Kidney epithelial cell (primary cell): ENCODE results near the gene CHRM2. TPM values are rescaled to one million over a fixed set of nuclear protein-coding genes. Genes with fewer than 3 reads are reported as not detected.
"Not testable (repeated sequence)": the region's sequence is repeated elsewhere in the genome, so short reads cannot be mapped to it uniquely, and the experiment has no call there.

Source experiments
- DNase-seq: peaks from one replicate; pipeline ENCODE4 v3.0.0-alpha.2; 2010; ENCODE audit warnings: low read depth
- H3K27me3 ChIP-seq: 2 replicates; pipeline ENCODE4 v1.6.0; 2011; ENCODE audit warnings: low read length; ENCODE audit not compliant: control insufficient read depth, insufficient read depth
- H3K36me3 ChIP-seq: 2 replicates; pipeline ENCODE4 v1.5.1; 2011; ENCODE audit warnings: low read length; ENCODE audit not compliant: control insufficient read depth, insufficient read depth
- H3K4me3 ChIP-seq: 2 replicates; pipeline ENCODE4 v1.5.1; 2011; ENCODE audit warnings: low read depth, mild to moderate bottlenecking, control low read depth, low read length
- total RNA-seq: library from RNA; depleted of rRNA; stranded (reverse); fragments of >200 nt; gene quantifications from 2 replicates; pipeline ENCODE4 v1.2.3, GENCODE V29; 2015
- TF ChIP-seq, protein P1 (sequence below): IDR thresholded peaks from 2 replicates; pipeline ENCODE4 v1.5.1; 2011; ENCODE audit warnings: mild to moderate bottlenecking, moderate library complexity, low read length, control low read depth, inconsistent platforms; ENCODE audit not compliant: insufficient read depth, poor library complexity, severe bottlenecking

CHRM2 gene
- total RNA-seq, result not detected in 2 replicates

DNA sequence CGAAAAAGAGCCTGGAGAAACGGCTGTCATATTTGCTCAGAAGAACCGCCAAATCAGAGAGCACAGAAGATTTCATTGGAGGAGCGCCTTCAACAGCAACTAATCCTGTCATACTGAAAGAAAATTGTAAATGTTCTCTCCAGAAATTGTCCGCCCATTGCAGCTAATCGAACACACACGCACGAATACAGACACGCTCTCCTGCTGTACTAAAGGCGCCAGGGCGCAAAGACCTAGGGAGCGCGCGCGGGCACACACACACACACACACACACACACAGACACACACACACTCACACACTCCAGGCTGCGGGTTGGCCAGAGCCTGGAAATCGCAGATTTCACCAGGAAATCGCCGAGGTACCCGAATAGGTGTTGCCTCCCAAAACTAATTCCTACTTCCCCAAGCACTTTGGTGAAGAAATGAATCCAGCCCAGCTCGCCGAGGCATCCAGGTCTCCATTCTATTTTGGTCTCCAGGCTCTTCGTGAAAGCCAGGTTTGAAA, at the start of gene CHRM2:
Gene CHRM2 (plus strand): TSS at position 157 of the 505 bp plus-strand sequence. CDS start 146,214 bp downstream, outside the sequence.
- no peak within 1 kb of the TSS for H3K4me3 ChIP-seq
- TF ChIP-seq, protein P1, sequence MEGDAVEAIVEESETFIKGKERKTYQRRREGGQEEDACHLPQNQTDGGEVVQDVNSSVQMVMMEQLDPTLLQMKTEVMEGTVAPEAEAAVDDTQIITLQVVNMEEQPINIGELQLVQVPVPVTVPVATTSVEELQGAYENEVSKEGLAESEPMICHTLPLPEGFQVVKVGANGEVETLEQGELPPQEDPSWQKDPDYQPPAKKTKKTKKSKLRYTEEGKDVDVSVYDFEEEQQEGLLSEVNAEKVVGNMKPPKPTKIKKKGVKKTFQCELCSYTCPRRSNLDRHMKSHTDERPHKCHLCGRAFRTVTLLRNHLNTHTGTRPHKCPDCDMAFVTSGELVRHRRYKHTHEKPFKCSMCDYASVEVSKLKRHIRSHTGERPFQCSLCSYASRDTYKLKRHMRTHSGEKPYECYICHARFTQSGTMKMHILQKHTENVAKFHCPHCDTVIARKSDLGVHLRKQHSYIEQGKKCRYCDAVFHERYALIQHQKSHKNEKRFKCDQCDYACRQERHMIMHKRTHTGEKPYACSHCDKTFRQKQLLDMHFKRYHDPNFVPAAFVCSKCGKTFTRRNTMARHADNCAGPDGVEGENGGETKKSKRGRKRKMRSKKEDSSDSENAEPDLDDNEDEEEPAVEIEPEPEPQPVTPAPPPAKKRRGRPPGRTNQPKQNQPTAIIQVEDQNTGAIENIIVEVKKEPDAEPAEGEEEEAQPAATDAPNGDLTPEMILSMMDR, result no peak
- no peaks in the 10 kb centered on the region for H3K36me3 ChIP-seq
- H3K27me3 ChIP-seq, result peaks cover 42% of the 10 kb centered on the region
- no peak for DNase-seq

GRCh38 chr7:136831398-136831797, 37.1 kb upstream of the CHRM2 start:
- H3K27me3 ChIP-seq, H3K4me3 ChIP-seq, DNase-seq: not testable (repeated sequence)

DNA sequence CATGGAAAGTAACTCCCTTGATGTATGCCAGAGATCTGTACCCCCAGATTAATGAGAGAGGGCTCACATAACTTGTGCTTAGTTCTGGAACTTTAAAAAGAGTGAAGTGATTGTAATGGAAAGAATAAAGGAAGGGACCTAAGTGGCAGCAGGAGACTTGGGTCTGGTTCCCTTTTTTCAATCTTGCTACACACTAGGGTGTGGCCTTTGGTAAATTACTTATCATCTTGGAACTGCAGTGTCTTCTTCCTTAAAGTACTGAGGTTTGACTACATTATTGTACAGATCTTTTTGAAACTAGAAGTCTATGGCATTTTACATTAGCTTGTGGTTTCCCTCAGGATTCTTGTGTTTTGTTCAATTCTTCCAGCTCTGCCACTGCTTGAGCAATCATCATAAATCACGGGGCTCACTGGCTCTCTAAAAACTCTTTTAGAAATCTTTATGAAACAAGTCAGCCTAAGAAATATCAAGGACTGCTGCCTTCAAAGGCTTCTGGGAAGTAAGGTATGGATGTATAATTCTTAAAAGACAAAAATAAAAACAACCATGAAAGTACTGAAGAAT, 22.5 kb upstream of the CHRM2 start:
- Histone ChIP-seq H3K36me3 (no peaks in the 10 kb centered on the region), H3K27me3 (no peaks in the 10 kb centered on the region), H3K4me3 (no peak overlapping the region)
- DNase-seq, result no peak
- TF ChIP-seq, protein P1, result no peak

More at GRCh38 chr7:136831398-136831797, 37.1 kb upstream of the CHRM2 start:
- H3K36me3 ChIP-seq, result not testable (repeated sequence)

GRCh38 chr7:136847858-136848257, 20.6 kb upstream of the CHRM2 start:
- no peaks in the 10 kb centered on the region for H3K36me3 ChIP-seq

DNA sequence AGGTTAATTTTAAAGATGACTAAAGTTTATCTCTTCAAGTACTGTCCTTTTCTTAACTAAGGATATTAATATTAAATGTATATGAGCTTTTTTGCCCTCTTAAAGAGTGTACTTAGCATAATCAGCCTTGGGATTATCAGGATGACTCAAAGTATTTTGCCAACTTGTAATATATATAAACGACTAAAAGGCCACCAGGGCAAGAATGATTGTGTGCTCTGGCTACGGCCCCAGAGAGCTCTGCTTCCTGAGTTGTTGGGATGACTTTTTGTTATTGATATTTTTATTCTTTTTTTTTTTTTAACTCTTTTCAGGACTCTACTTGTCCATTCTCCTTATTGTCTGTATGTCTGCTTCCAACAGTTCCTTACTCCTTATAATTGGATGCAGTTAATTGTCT, 14.8 kb upstream of the CHRM2 start:
- TF ChIP-seq, protein P1, result no peak
- Histone ChIP-seq H3K27me3 (no peaks in the 10 kb centered on the region), H3K4me3 (no peak overlapping the region), H3K36me3 (no peaks in the 10 kb centered on the region)
- no peak for DNase-seq

More at GRCh38 chr7:136847858-136848257, 20.6 kb upstream of the CHRM2 start:
- no peak for DNase-seq
- TF ChIP-seq, protein P1, result no peak
- Histone ChIP-seq H3K4me3 (no peak overlapping the region), H3K27me3 (no peaks in the 10 kb centered on the region)

DNA sequence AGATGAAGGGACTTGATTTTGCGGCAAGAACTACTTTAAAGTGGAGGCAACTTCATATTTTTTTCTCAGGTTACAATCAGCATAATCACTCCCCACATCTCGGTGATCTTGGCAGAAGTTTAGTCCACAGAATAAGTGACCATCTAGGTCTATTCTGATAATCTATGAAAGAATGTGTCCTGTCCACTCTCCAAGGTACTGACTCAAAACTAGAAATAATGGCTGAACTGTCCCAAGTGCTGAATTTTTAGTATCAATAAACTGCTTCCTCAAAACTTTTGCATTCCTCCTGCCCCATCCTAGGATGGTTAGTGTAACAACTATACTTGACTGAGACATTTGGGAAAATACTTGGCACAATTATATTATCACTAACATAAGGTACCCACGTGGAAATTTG, 10.9 kb upstream of the CHRM2 start:
- H3K27me3 ChIP-seq, result no peaks in the 10 kb centered on the region
- DNase-seq, result no peak
- TF ChIP-seq, protein P1, result no peak
- H3K36me3 ChIP-seq, result no peaks in the 10 kb centered on the region
- no peak overlapping the region for H3K4me3 ChIP-seq
